ENCODE data around the gene MRPS6. TPM values are rescaled to one million over a fixed set of nuclear protein-coding genes. Genes with fewer than 3 reads are reported as not detected.

The MRPS6 gene
- total and polyA plus RNA-seq, 2 of the 13 experiments (the other 11 are each of a cell fraction or from before 2014, with no cell fraction given), result 14.2 to 26.9 TPM

GRCh38 chr21:34077888-34078287 lies 4.5 kb downstream of the MRPS6 start (continued):
- TF ChIP-seq THAP9 (CRISPR knock-in tag; IDR thresholded peaks at IDR 0.05; ENCODE audit: borderline replicate concordance) (no peak), PAF1 (CRISPR knock-in tag; IDR thresholded peaks at IDR 0.05) (no peak), HIVEP1 (CRISPR knock-in tag; IDR thresholded peaks at IDR 0.05) (no peak), TBL1XR1 (IDR thresholded peaks at IDR 0.05; ENCODE audit: borderline replicate concordance, low read length, partially characterized antibody) (no peak), ZNF704 (CRISPR knock-in tag; IDR thresholded peaks at IDR 0.05; ENCODE audit: borderline replicate concordance) (no peak), UBTF (CRISPR knock-in tag; IDR thresholded peaks at IDR 0.05) (no peak), GRHL1 (CRISPR knock-in tag; conservative IDR thresholded peaks at IDR 0.05) (no peak), ZNF644 (CRISPR knock-in tag; IDR thresholded peaks at IDR 0.05; ENCODE audit: low read depth) (no peak), REL (CRISPR knock-in tag; conservative IDR thresholded peaks at IDR 0.05) (no peak), ZC3H4 (CRISPR knock-in tag; IDR thresholded peaks at IDR 0.05; ENCODE audit: borderline replicate concordance) (no peak)

Measured in HepG2 (cell line).